CD14-positive monocyte (primary cell): ENCODE results near the gene BTBD7. TPM values are rescaled to one million over a fixed set of nuclear protein-coding genes. Genes with fewer than 3 reads are reported as not detected.

Source experiments
- DNase-seq, 3 donors: peaks; one replicate each; pipeline ENCODE4 v3.0.0-alpha.2; 2011 to 2022
- H2AFZ ChIP-seq: 2 replicates; pipeline ENCODE4 v1.6.0; 2012; ENCODE audit warnings: mild to moderate bottlenecking, low read depth, low read length, inconsistent platforms; ENCODE audit not compliant: insufficient read depth, poor library complexity, severe bottlenecking
- H3K27ac ChIP-seq, 2 donors: 1 replicate in 1 of 2; 2 replicates in 1 of 2; pipeline ENCODE4 v1.5.1; 2012 to 2013; ENCODE audit warnings: low read length in 2 of 2, control low read depth in 1 of 2, inconsistent platforms in 1 of 2, low read depth in 1 of 2, mild to moderate bottlenecking in 1 of 2
- H3K27me3 ChIP-seq, 2 donors: one replicate each; pipeline versions ENCODE4 v1.6.0 to v1.6.1; 2011 to 2013; ENCODE audit warnings: low read length in 2 of 2; ENCODE audit not compliant: control insufficient read depth in 2 of 2, insufficient read depth in 2 of 2
- H3K36me3 ChIP-seq, 2 donors: replicated peaks in 1 of 2; 1 replicate in 1 of 2; 2 replicates in 1 of 2; pipeline versions ENCODE4 v1.5.1 to v1.6.1; 2012 to 2013; ENCODE audit warnings: low read length in 2 of 2, control low read depth in 1 of 2, inconsistent platforms in 1 of 2, mild to moderate bottlenecking in 1 of 2; ENCODE audit not compliant: insufficient read depth in 2 of 2, control insufficient read depth in 1 of 2
- H3K4me1 ChIP-seq, 2 donors: 1 replicate in 1 of 2; 2 replicates in 1 of 2; pipeline versions ENCODE4 v1.5.1 to v1.6.1; 2012 to 2013; ENCODE audit warnings: low read length in 2 of 2, control low read depth in 1 of 2, inconsistent platforms in 1 of 2, mild to moderate bottlenecking in 1 of 2, moderate library complexity in 1 of 2; ENCODE audit not compliant: insufficient read depth in 2 of 2, control insufficient read depth in 1 of 2
- H3K4me2 ChIP-seq: replicated peaks from 2 replicates; pipeline ENCODE3; 2012; ENCODE audit warnings: low read length, moderate library complexity, mild to moderate bottlenecking; ENCODE audit not compliant: poor library complexity, severe bottlenecking; ENCODE audit errors: extremely low read depth
- H3K4me3 ChIP-seq, 3 experiments: fragments of 200-600 bp in 1 of 3; sonication (generic) in 1 of 3; replicated peaks in 1 of 3; 1 replicate in 2 of 3; 2 replicates in 1 of 3; pipeline ENCODE4 v1.5.1; 2011 to 2013; ENCODE audit warnings: low read length in 3 of 3, mild to moderate bottlenecking in 3 of 3, control low read depth in 2 of 3, low read depth in 2 of 3, inconsistent platforms in 1 of 3, moderate library complexity in 1 of 3
- H3K79me2 ChIP-seq: 2 replicates; pipeline ENCODE4 v1.6.0; 2012; ENCODE audit warnings: mild to moderate bottlenecking, control low read depth, inconsistent platforms, low read length, moderate library complexity; ENCODE audit not compliant: insufficient read depth
- H3K9ac ChIP-seq: 2 replicates; pipeline ENCODE4 v1.6.0; 2017; ENCODE audit warnings: low read length, mild to moderate bottlenecking; ENCODE audit not compliant: insufficient read depth, poor library complexity, severe bottlenecking
- H3K9me3 ChIP-seq, 2 donors: replicated peaks in 1 of 2; 1 replicate in 1 of 2; 2 replicates in 1 of 2; pipeline versions ENCODE4 v1.5.1 to v1.6.1; 2012 to 2013; ENCODE audit warnings: low read length in 2 of 2, control low read depth in 1 of 2; ENCODE audit not compliant: control insufficient read depth in 1 of 2, insufficient read depth in 1 of 2
- H4K20me1 ChIP-seq: 2 replicates; pipeline ENCODE4 v1.6.0; 2012; ENCODE audit warnings: mild to moderate bottlenecking, low read length, control low read depth, moderate library complexity; ENCODE audit not compliant: insufficient read depth
- H3K27ac Mint-ChIP-seq, 7 donors: one replicate each; pipeline ENCODE4 v1.8.0; 2020; ENCODE audit warnings: mild to moderate bottlenecking in 7 of 7, mixed read lengths in 7 of 7, moderate library complexity in 6 of 7, inconsistent platforms in 2 of 7
- H3K27me3 Mint-ChIP-seq, 3 donors: one replicate each; pipeline ENCODE4 v1.8.0; 2021 to 2022; ENCODE audit warnings: low read depth in 3 of 3, mild to moderate bottlenecking in 3 of 3, mixed read lengths in 3 of 3, moderate library complexity in 3 of 3, inconsistent platforms in 1 of 3
- H3K36me3 Mint-ChIP-seq, 2 donors: one replicate each; pipeline ENCODE4 v1.8.0; 2020; ENCODE audit warnings: mixed read lengths in 2 of 2, inconsistent platforms in 1 of 2, mild to moderate bottlenecking in 1 of 2
- H3K4me1 Mint-ChIP-seq: one replicate; pipeline ENCODE4 v1.8.0; 2020; ENCODE audit warnings: mild to moderate bottlenecking, mixed read lengths
- H3K4me3 Mint-ChIP-seq, 2 donors: one replicate each; pipeline ENCODE4 v1.8.0; 2020; ENCODE audit warnings: mild to moderate bottlenecking in 2 of 2, mixed read lengths in 2 of 2, moderate library complexity in 1 of 2
- H3K9me3 Mint-ChIP-seq, 7 donors: one replicate each; pipeline ENCODE4 v1.8.0; 2020 to 2022; ENCODE audit warnings: mixed read lengths in 7 of 7, mild to moderate bottlenecking in 6 of 7, moderate library complexity in 6 of 7, inconsistent platforms in 2 of 7
- WGBS: methylation state at CpG from one replicate; pipeline ENCODE4 v1.1.5; 2013; ENCODE audit warnings: missing lambda C conversion rate; ENCODE audit not compliant: insufficient coverage; 5-methylcytosine and 5-hydroxymethylcytosine counted together
- intact Hi-C, 2 donors: fragments of 100-400 bp; cut with micrococcal nuclease; formaldehyde crosslinking; loops; one replicate each; pipeline versions ENCODE4 v1.15.0 to v1.15.1; 2023
- polyA plus RNA-seq, 3 donors: library from polyadenylated mRNA; depleted of rRNA in 1 of 3; unstranded in 2 of 3; stranded (reverse) in 1 of 3; fragments of 300-500 nt in 2 of 3; fragments of >200 nt in 1 of 3; fragmentation: Illumina TruSeq in 2 of 3; gene quantifications; 1 replicate in 2 of 3; 2 replicates in 1 of 3; pipeline ENCODE4 v1.2.3, GENCODE V29; 2012 to 2021
- TF ChIP-seq, protein P1 (sequence below): fragments of 200-600 bp; IDR thresholded peaks from one replicate; pipeline ENCODE4 v1.8.0; 2022; ENCODE audit warnings: antibody characterized with exemption, mild to moderate bottlenecking

BTBD7 gene
- polyA plus RNA-seq, 3 donors, result 8.3 to 8.6 (median 8.5) TPM

DNA sequence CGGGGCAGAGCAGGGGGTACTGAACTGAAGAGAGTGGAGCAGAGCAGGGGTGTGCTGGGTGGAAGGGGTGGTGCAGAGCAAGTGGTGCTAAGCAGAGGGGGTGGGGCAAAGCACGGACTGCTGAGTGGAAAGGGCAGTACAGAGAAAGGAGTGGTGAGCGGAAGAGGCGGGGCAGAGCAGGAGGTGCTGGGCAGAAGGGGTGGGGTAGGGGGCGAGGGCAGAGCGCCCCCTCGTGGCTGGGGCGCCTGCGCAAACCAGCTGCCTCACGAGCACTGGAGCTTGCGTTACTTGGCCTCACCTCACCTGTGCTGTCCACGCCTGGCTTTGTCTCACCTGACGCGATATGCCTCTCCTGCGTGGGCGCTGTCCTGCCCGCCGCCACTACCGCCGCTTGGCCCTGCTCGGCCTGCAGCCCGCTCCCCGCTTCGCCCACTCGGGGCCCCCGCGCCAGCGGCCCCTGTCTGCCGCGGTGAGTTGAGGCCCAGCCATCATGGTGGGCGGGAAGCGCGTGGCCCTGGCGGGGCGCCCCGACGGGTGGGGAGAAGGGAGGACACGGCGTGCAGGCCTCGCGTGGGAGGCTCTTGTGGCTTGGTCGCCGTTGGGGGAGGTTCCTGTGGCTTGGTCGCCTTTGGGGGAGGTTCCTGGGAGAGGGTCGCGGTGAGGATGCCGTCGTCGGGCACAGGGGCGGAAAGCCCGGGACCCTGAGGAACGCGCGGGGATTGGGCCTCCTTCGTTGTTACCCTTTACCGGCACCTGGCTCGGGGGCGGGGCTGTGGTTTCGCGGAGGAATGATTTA lies 14.3 kb upstream of the BTBD7 start, which contains the start of gene COX8C:
Gene COX8C, plus strand, starts transcription at position 257 of the 796 bp plus-strand sequence. Its CDS starts 87 bp downstream, at position 344.
- Histone ChIP-seq H3K79me2 (no peaks in the 10 kb centered on the region), H3K27me3 (no peaks in the 10 kb centered on the region), H3K4me2 (no peak within 1 kb of the TSS), H3K4me1 (peaks cover 17 to 20% of the 10 kb centered on the region in 2 donors), H3K36me3 (no peaks in the 10 kb centered on the region), H4K20me1 (no peaks in the 10 kb centered on the region), H3K9me3 (peaks cover 13 to 16% of the 10 kb centered on the region in 2 donors), H3K27ac (no peak within 1 kb of the TSS), H3K9ac (no peak within 1 kb of the TSS), H3K4me3 (no peak within 1 kb of the TSS), H2AFZ (no peak within 1 kb of the TSS)
- Mint-ChIP-seq H3K4me3 (no peak within 1 kb of the TSS), H3K36me3 (no peaks in the 10 kb centered on the region), H3K27me3 (peaks cover 0 to 3% (median 2%) of the 10 kb centered on the region in 3 donors), H3K9me3 (peaks cover 2 to 19% (median 13%) of the 10 kb centered on the region in 7 donors), H3K4me1 (peaks cover 18% of the 10 kb centered on the region), H3K27ac (no peak within 1 kb of the TSS)
- 96% methylated on average over 52 of the region's 60 CpGs for WGBS
- no peak for DNase-seq
- TF ChIP-seq, protein P1, sequence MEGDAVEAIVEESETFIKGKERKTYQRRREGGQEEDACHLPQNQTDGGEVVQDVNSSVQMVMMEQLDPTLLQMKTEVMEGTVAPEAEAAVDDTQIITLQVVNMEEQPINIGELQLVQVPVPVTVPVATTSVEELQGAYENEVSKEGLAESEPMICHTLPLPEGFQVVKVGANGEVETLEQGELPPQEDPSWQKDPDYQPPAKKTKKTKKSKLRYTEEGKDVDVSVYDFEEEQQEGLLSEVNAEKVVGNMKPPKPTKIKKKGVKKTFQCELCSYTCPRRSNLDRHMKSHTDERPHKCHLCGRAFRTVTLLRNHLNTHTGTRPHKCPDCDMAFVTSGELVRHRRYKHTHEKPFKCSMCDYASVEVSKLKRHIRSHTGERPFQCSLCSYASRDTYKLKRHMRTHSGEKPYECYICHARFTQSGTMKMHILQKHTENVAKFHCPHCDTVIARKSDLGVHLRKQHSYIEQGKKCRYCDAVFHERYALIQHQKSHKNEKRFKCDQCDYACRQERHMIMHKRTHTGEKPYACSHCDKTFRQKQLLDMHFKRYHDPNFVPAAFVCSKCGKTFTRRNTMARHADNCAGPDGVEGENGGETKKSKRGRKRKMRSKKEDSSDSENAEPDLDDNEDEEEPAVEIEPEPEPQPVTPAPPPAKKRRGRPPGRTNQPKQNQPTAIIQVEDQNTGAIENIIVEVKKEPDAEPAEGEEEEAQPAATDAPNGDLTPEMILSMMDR, result no peak
- intact Hi-C loops, result no loop called here

DNA sequence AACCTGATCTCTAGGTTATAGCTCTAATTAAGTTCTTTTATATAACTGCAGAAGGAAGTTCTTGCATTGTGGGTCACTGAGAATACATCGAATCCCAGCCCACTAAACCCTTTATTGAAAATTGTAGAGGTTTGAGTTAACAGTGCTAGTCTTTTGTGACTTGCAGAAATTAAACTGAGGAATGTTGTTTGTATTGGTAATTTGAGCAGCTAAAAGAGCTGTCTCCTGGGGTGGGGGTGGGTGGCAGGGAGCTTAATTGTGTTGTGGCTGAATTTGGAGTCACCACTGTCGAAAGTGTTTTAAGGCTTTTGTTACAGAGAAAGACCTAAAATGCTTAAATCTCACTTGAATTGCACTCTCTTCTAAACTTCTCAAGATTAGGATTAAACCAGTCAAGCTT lies 11.0 kb upstream of the BTBD7 start:
- peaks cover 17 to 21% of the 10 kb centered on the region in 2 donors for H3K4me1 ChIP-seq
- no peaks in the 10 kb centered on the region for H3K79me2 ChIP-seq
- no peak overlapping the region for H3K4me3 ChIP-seq
- no peak for DNase-seq
- H2AFZ ChIP-seq, result no peak overlapping the region
- TF ChIP-seq, protein P1, result no peak
- Mint-ChIP-seq H3K27ac (peak overlapping the region in 2 of 7 donors; percentile 70 to 77), H3K4me1 (peaks cover 18% of the 10 kb centered on the region), H3K27me3 (peaks cover 0 to under 1% (median 0%) of the 10 kb centered on the region in 3 donors), H3K4me3 (no peak overlapping the region), H3K36me3 (peaks cover 0 to 4% of the 10 kb centered on the region in 2 donors), H3K9me3 (peaks cover 6 to 38% (median 26%) of the 10 kb centered on the region in 7 donors)
- no peaks in the 10 kb centered on the region for H4K20me1 ChIP-seq
- no peaks in the 10 kb centered on the region for H3K27me3 ChIP-seq
- H3K27ac ChIP-seq, result peak overlapping the region in 1 of 2 donors; percentile 61
- no peak overlapping the region for H3K9ac ChIP-seq
- H3K36me3 ChIP-seq, result no peaks in the 10 kb centered on the region
- no peak overlapping the region for H3K4me2 ChIP-seq
- intact Hi-C loops, result no loop called here
- H3K9me3 ChIP-seq, result peaks cover 13 to 28% of the 10 kb centered on the region in 2 donors
- no CpG with 5 or more reads among the region's 2 CpGs for WGBS
